Heart left ventricle (tissue), 16 donors: ENCODE results near the gene FAM241A. TPM values are rescaled to one million over a fixed set of nuclear protein-coding genes. Genes with fewer than 3 reads are reported as not detected.
"Not testable (repeated sequence)": the region's sequence is repeated elsewhere in the genome, so short reads cannot be mapped to it uniquely, and the experiment has no call there.

Source experiments
- ATAC-seq, 4 donors: fragments of 200-7000 bp; cut with Tn5 transposase; one replicate each; pipeline ENCODE4 v1.9.1; 2020 to 2022; ENCODE audit warnings: moderate library complexity in 4 of 4, mild to moderate bottlenecking in 3 of 4, moderate number of reproducible peaks in 1 of 4
- DNase-seq, 5 donors: peaks; one replicate each; pipeline ENCODE4 v3.0.0-alpha.2; 2020
- H3K27ac ChIP-seq, 12 donors: fragments of 200-600 bp; sonication (generic) in 4 of 12; one replicate each; pipeline versions ENCODE4 v1.5.0 to v1.8.0; 2016 to 2022; ENCODE audit warnings: mild to moderate bottlenecking in 2 of 12
- H3K27me3 ChIP-seq, 9 donors: fragments of 200-600 bp; sonication (generic) in 2 of 9; one replicate each; pipeline versions ENCODE4 v1.5.1 to v1.8.0; 2016 to 2022; ENCODE audit warnings: mild to moderate bottlenecking in 3 of 9
- H3K36me3 ChIP-seq, 9 donors: fragments of 200-600 bp; sonication (generic) in 2 of 9; one replicate each; pipeline versions ENCODE4 v1.5.0 to v1.8.0; 2018 to 2022; ENCODE audit warnings: mild to moderate bottlenecking in 2 of 9
- H3K4me1 ChIP-seq, 12 donors: fragments of 200-600 bp; sonication (generic) in 4 of 12; one replicate each; pipeline versions ENCODE4 v1.5.0 to v1.8.0; 2016 to 2022; ENCODE audit warnings: mild to moderate bottlenecking in 3 of 12
- H3K4me3 ChIP-seq, 12 donors: fragments of 200-600 bp; sonication (generic) in 4 of 12; one replicate each; pipeline versions ENCODE4 v1.5.0 to v1.8.0; 2017 to 2022; ENCODE audit warnings: mild to moderate bottlenecking in 9 of 12, moderate library complexity in 4 of 12
- H3K9me3 ChIP-seq, 12 donors: fragments of 200-600 bp; sonication (generic) in 4 of 12; one replicate each; pipeline versions ENCODE4 v1.5.0 to v1.8.0; 2016 to 2022; ENCODE audit warnings: mild to moderate bottlenecking in 1 of 12
- POLR2A ChIP-seq, 2 donors: fragments of 450-650 bp; IDR thresholded peaks; one replicate each; pipeline ENCODE4 v1.6.1; 2017; ENCODE audit warnings: antibody characterized with exemption in 2 of 2, mild to moderate bottlenecking in 2 of 2, moderate library complexity in 2 of 2
- WGBS, 4 donors: extraction: QIAGEN DNeasy Blood & Tissue Kit in 2 of 4; methylation state at CpG; one replicate each; pipeline versions ENCODE4 v1.1.5 to v1.1.7; 2013 to 2018; 5-methylcytosine and 5-hydroxymethylcytosine counted together
- intact Hi-C, 10 donors: fragments of 100-400 bp; cut with DNase I; formaldehyde crosslinking; loops; one replicate each; pipeline versions ENCODE4 v1.11.1 to v1.14.2; 2022
- polyA plus RNA-seq, 2 donors: library from polyadenylated mRNA; stranded (reverse); fragments of 200-250 nt; gene quantifications; one replicate each; pipeline ENCODE4 v1.2.3, GENCODE V29; 2013
- total RNA-seq, 9 donors: library from RNA; depleted of rRNA in 2 of 9; stranded (reverse); fragments of >200 nt in 2 of 9; fragmentation: NEBNext Ultra II Directional in 3 of 9; extraction: Animal tissue kit (Norgen Biotek cat#: 25700) in 3 of 9; gene quantifications; one replicate each; pipeline versions ENCODE4 v1.1.0 to v1.2.4, GENCODE V29; 2016 to 2023
- TF ChIP-seq, protein P1 (sequence below), 12 donors: fragments of 200-600 bp; sonication (generic) in 4 of 12; IDR thresholded peaks; one replicate each; pipeline versions ENCODE4 v1.5.0 to v1.8.0; 2018 to 2022; ENCODE audit warnings: antibody characterized with exemption in 12 of 12, mild to moderate bottlenecking in 5 of 12
- donor health status: ischemic (EF 13 %, LVEDD 7.1; RV severe dilation, severe dysfunction).
- donor health status: healthy with polysubstance abuse.
- donor health status: DM: no; HTN: yes; CAD: no.
- donor health status: DM: no; HTN: no; CAD: no.
- donor health status: ischemic (EF 25% LVEDD 6.9; RV normal size, moderate dysfunction).
- donor health status: ischemic (EF 25% LVEDD 5.7; RV mildly dilated, moderate dysfunction).
- donor health status: healthy.
- donor health status: DM: yes; HTN: yes; CAD: no.
- donor health status: ischemic (EF 35%, LVEDD 5.7; RV mildly dilated, moderate dysfunction).
- donor health status: nonischemic (EF 11% LVEDD 7.7; RV severe dilation, severe dysfunction).
- donor health status: DM: yes; HTN: yes; CAD: no.
- donor health status: PGD.
- donor health status: ischemic (EF 29% LVEDD 5.4; RV normal size, mild dysfunction).
- donor health status: nonischemic (EF 23%, LVEDD 6.1; RV moderate dilation, normal function).

The FAM241A gene
- total and polyA plus RNA-seq, 11 donors: 5.3 to 10.3 (median 7.9) TPM

- no peak for DNase-seq
- no peak overlapping the region for H3K27ac ChIP-seq
- H3K4me1 ChIP-seq: peaks cover 0 to 55% (median 20%) of the 10 kb centered on the region in 12 donors
- H3K9me3 ChIP-seq: no peaks in the 10 kb centered on the region
- ATAC-seq: no peak
- no peak overlapping the region for H3K4me3 ChIP-seq
- H3K36me3 ChIP-seq: peaks cover 0 to 4% (median 0%) of the 10 kb centered on the region in 9 donors
- intact Hi-C loops: no loop called here
- TF ChIP-seq, protein P1, sequence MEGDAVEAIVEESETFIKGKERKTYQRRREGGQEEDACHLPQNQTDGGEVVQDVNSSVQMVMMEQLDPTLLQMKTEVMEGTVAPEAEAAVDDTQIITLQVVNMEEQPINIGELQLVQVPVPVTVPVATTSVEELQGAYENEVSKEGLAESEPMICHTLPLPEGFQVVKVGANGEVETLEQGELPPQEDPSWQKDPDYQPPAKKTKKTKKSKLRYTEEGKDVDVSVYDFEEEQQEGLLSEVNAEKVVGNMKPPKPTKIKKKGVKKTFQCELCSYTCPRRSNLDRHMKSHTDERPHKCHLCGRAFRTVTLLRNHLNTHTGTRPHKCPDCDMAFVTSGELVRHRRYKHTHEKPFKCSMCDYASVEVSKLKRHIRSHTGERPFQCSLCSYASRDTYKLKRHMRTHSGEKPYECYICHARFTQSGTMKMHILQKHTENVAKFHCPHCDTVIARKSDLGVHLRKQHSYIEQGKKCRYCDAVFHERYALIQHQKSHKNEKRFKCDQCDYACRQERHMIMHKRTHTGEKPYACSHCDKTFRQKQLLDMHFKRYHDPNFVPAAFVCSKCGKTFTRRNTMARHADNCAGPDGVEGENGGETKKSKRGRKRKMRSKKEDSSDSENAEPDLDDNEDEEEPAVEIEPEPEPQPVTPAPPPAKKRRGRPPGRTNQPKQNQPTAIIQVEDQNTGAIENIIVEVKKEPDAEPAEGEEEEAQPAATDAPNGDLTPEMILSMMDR (IDR thresholded peaks at IDR 0.05): no peak
- no peak for TF ChIP-seq POLR2A (IDR thresholded peaks at IDR 0.05)
- WGBS, 4 donors: 85 to 98% (median 92%) methylated on average over 1 of the region's 1 CpG
- H3K27me3 ChIP-seq: no peaks in the 10 kb centered on the region
Measured at GRCh38 chr4:112172180-112172579, 26.9 kb downstream of the FAM241A start.

DNA sequence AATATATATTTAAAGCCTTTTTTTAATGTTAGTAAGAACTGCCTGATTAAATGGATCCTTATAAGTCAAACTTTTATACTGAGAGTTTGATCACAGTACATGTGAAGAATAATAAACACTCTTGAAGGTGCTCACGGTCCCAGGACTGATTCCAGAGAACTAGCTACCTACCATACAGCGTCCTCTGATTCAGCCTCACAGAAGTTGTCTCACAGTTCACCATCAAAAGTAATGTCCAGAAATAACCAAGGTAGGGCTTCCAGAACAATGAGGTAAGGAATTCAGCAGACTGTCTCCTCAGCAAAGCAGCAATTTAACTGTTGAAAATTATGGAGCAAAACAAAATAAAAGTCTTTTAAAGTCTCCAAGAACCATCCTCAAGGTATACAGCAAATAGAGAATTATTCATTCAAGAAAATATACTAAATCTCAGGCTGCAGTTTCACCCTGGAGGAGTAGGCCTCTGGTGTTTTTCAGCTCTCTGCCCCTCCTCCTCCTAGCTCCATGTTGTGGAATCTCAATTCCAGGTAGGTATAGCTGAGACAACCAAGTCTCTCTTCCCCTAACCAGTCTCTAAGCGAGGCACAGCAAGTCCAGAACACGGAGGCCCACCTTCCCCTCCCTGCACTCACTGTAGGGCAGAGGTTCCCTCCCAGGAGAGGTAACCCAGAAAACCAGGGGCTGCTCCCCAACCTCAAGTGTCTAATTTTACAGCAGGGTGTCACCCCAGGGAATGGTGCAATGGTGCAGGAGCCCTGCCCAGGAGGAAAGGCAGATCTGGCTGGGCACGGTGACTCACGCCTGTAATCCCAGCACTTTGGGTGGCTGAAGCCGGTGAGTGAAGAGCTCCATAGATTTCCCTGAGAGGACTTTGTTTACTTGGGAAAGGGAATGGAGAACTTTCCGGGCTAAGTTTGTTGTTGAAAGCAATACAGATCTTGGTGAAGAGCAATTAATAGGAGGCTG lies 28.6 kb downstream of the FAM241A start:
- H3K4me1 ChIP-seq: peaks cover 0 to 55% (median 17%) of the 10 kb centered on the region in 12 donors
- no peaks in the 10 kb centered on the region for H3K9me3 ChIP-seq
- no peaks in the 10 kb centered on the region for H3K27me3 ChIP-seq
- peak; percentile 43 to 69 (median 52) for ATAC-seq
- no peak for TF ChIP-seq POLR2A (IDR thresholded peaks at IDR 0.05)
- TF ChIP-seq, protein P1 (IDR thresholded peaks at IDR 0.05): no peak
- no peak overlapping the region for H3K4me3 ChIP-seq
- WGBS, 4 donors: 86 to 90% (median 88%) methylated on average over 8 of the region's 8 CpGs
- peaks cover 0 to 4% (median 0%) of the 10 kb centered on the region in 9 donors for H3K36me3 ChIP-seq
- peak overlapping the region in 9 of 12 donors; percentile 1 to 47 (median 22) for H3K27ac ChIP-seq
- intact Hi-C loops: no loop called here
- peak in 2 of 5 donors; percentile 23 to 43 for DNase-seq

GRCh38 chr4:112175840-112176239 lies 30.6 kb downstream of the FAM241A start:
- ATAC-seq: peak; percentile 45 to 70 (median 64)
- Histone ChIP-seq H3K9me3 (no peaks in the 10 kb centered on the region), H3K27me3 (no peaks in the 10 kb centered on the region), H3K4me1 (peaks cover 0 to 39% (median 15%) of the 10 kb centered on the region in 12 donors), H3K27ac (peak overlapping the region in 4 of 12 donors; percentile 2 to 25 (median 6)), H3K4me3 (no peak overlapping the region), H3K36me3 (peaks cover 0 to 4% (median 0%) of the 10 kb centered on the region in 9 donors)
- intact Hi-C loops: no loop called here
- 55 to 65% (median 59%) methylated on average over 4 of the region's 4 CpGs for WGBS, 4 donors
- no peak for DNase-seq
- TF ChIP-seq, protein P1 (IDR thresholded peaks at IDR 0.05): no peak
- no peak for TF ChIP-seq POLR2A (IDR thresholded peaks at IDR 0.05)

GRCh38 chr4:112176596-112176995 lies 31.3 kb downstream of the FAM241A start:
- no peak for DNase-seq
- Histone ChIP-seq H3K36me3 (peaks cover 0 to 4% (median 0%) of the 10 kb centered on the region in 9 donors), H3K27me3 (no peaks in the 10 kb centered on the region), H3K4me3 (no peak overlapping the region), H3K27ac (no peak overlapping the region), H3K4me1 (peaks cover 0 to 37% (median 14%) of the 10 kb centered on the region in 12 donors), H3K9me3 (no peaks in the 10 kb centered on the region)
- WGBS, 4 donors: 49 to 62% (median 53%) methylated on average over 2 of the region's 2 CpGs
- intact Hi-C loops: no loop called here
- no peak for ATAC-seq
- TF ChIP-seq POLR2A (IDR thresholded peaks at IDR 0.05): no peak
- TF ChIP-seq, protein P1 (IDR thresholded peaks at IDR 0.05): no peak

DNA sequence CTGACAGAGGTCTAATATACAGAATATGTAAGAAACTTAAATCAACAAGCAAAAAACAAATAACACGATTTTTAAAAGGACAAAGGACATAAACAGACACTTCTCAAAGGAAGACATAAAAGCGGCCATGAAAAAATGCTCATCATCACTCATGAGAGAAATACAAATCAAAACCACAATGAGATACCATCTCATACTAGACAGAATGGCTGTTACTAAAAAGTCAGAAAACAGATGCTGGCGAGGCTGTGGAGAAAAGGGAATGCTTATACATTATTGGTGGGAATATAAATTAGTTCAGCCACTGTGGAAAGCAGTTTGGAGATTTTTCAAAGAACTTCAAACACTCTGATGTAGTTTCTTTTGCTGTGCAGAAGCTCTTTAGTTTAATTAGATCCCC lies 33.5 kb downstream of the FAM241A start:
- H3K4me1 ChIP-seq: peaks cover 0 to 31% (median 10%) of the 10 kb centered on the region in 12 donors
- H3K9me3 ChIP-seq, H3K36me3 ChIP-seq, H3K27me3 ChIP-seq, H3K27ac ChIP-seq, H3K4me3 ChIP-seq, intact Hi-C loops, DNase-seq, ATAC-seq: not testable (repeated sequence)
- WGBS, 4 donors: 90 to 97% (median 94%) methylated on average over 3 of the region's 3 CpGs
